ENCODE data around the gene PDXK.
"Not testable (repeated sequence)": the region's sequence is repeated elsewhere in the genome, so short reads cannot be mapped to it uniquely, and the experiment has no call there.

PDXK gene

GRCh38 chr21:43718872-43719747 is at the start of gene PDXK:
PDXK (plus strand) TSS chr21:43719129; CDS start chr21:43719295, 166 bp downstream.
- DNase-seq (ENCODE audit: low spot score): peak; percentile 71

GRCh38 chr21:43669828-43670605 is 48.9 kb upstream of the PDXK start:
- no peak for DNase-seq (ENCODE audit: low spot score)

- no peak for DNase-seq (ENCODE audit: low spot score)
Measured at GRCh38 chr21:43675871-43676270, 43.1 kb upstream of the PDXK start.

- DNase-seq (ENCODE audit: low spot score): no peak
Measured at GRCh38 chr21:43676391-43676790, 42.5 kb upstream of the PDXK start.

- DNase-seq (ENCODE audit: low spot score): no peak
Measured at GRCh38 chr21:43679951-43680350, 39.0 kb upstream of the PDXK start.

GRCh38 chr21:43680421-43680820 is 38.5 kb upstream of the PDXK start:
- not testable (repeated sequence) for DNase-seq (ENCODE audit: low spot score)

- DNase-seq (ENCODE audit: low spot score): no peak
Measured at GRCh38 chr21:43681650-43682049, 37.3 kb upstream of the PDXK start.

GRCh38 chr21:43684424-43684823 is 34.5 kb upstream of the PDXK start:
- DNase-seq (ENCODE audit: low spot score): no peak

GRCh38 chr21:43686811-43687565 is 31.9 kb upstream of the PDXK start:
- DNase-seq (ENCODE audit: low spot score): no peak

- no peak for DNase-seq (ENCODE audit: low spot score)
Measured at GRCh38 chr21:43687566-43688399, 31.1 kb upstream of the PDXK start.

- no peak for DNase-seq (ENCODE audit: low spot score)
Measured at GRCh38 chr21:43688906-43689305, 30.0 kb upstream of the PDXK start.

- DNase-seq (ENCODE audit: low spot score): no peak
Measured at GRCh38 chr21:43689556-43690337, 29.2 kb upstream of the PDXK start.

GRCh38 chr21:43690346-43690745 is 28.6 kb upstream of the PDXK start:
- DNase-seq (ENCODE audit: low spot score): no peak

GRCh38 chr21:43691086-43691795 is 27.7 kb upstream of the PDXK start:
- DNase-seq (ENCODE audit: low spot score): no peak

GRCh38 chr21:43691801-43692200 is 27.1 kb upstream of the PDXK start:
- DNase-seq (ENCODE audit: low spot score): no peak

GRCh38 chr21:43692949-43693348 is 26.0 kb upstream of the PDXK start:
- no peak for DNase-seq (ENCODE audit: low spot score)

- no peak for DNase-seq (ENCODE audit: low spot score)
Measured at GRCh38 chr21:43693981-43694380, 24.9 kb upstream of the PDXK start.

- DNase-seq (ENCODE audit: low spot score): no peak
Measured at GRCh38 chr21:43694437-43695079, 24.4 kb upstream of the PDXK start.

GRCh38 chr21:43696214-43696613 is 22.7 kb upstream of the PDXK start:
- DNase-seq (ENCODE audit: low spot score): no peak
